ENCODE results near the gene NCAPG2.

- TF ChIP-seq CTCF (conservative IDR thresholded peaks at IDR 0.05; ENCODE audit: low read length) (no peak), EZH2phosphoT487 (IDR thresholded peaks at IDR 0.05; ENCODE audit: borderline replicate concordance, low read depth, low read length) (no peak)
Observed at GRCh38 chr7:158657189-158657746, 47.3 kb downstream of the NCAPG2 start.
